Measurements from ENCODE around the gene PML. TPM values are rescaled to one million over a fixed set of nuclear protein-coding genes. Genes with fewer than 3 reads are reported as not detected.

Gene PML
- total and polyA plus RNA-seq, 2 of the 4 experiments (the other 2 are of a cell fraction), result 8.8 to 22.6 TPM

GRCh38 chr15:74008901-74009300 lies 14.4 kb downstream of the PML start:
- no peaks in the 10 kb centered on the region for H3K27me3 ChIP-seq (ENCODE audit: control insufficient read depth, insufficient read depth, low read length)
- H2BK20ac ChIP-seq (ENCODE audit: low read depth, low read length), result no peak overlapping the region
- no peak overlapping the region for H2BK120ac ChIP-seq (ENCODE audit: low read depth, low read length)
- dilution Hi-C loops (cut with HindIII; ENCODE audit: low sequenced_read_pairs, unreplicated experiment) (no loop called here), intact Hi-C loops (cut with micrococcal nuclease) (no loop called here), in situ Hi-C loops (cut with MboI; ENCODE audit: low sequenced_read_pairs) (no loop called here)
- no peak overlapping the region for H4K91ac ChIP-seq (ENCODE audit: insufficient read depth, low read depth, low read length)
- no peak overlapping the region for H3K23ac ChIP-seq (ENCODE audit: low read depth, low read length)
- H3K4me3 ChIP-seq (ENCODE audit: insufficient read depth, low read depth, low read length), result no peak overlapping the region
- no peak overlapping the region for H3K27ac ChIP-seq (ENCODE audit: insufficient read depth, low read length)
- H3K79me1 ChIP-seq (ENCODE audit: low read depth in 1 of 2, low read length in 2 of 2), result peaks cover 44 to 86% of the 10 kb centered on the region in 2 experiments
- H3K4ac ChIP-seq (ENCODE audit: low read depth, low read length), result no peak overlapping the region
- peaks cover 48% of the 10 kb centered on the region for H4K20me1 ChIP-seq (ENCODE audit: insufficient read depth, low read length)
- 100% methylated on average over 1 of the region's 3 CpGs; no CpG with 5 or more reads in 1 of the 2 experiments for WGBS, 2 experiments (ENCODE audit: extremely low coverage in 2 of 2, insufficient read length in 1 of 2)
- no peak overlapping the region for H3K9ac ChIP-seq (ENCODE audit: low read depth, low read length)
- no peak overlapping the region for H2BK15ac ChIP-seq (ENCODE audit: low read depth, low read length)
- no peak overlapping the region for H4K8ac ChIP-seq (ENCODE audit: low read depth in 2 of 2, low read length in 2 of 2)
- no peak overlapping the region for H3K56ac ChIP-seq (ENCODE audit: extremely low read depth, insufficient read depth, low read length)
- DNase-seq, result no peak
- no peak overlapping the region for H2AFZ ChIP-seq (replicated peaks; ENCODE audit: low read length, poor library complexity)
- BruUV-seq (replicated peaks), result no TSS peak
- H4K5ac ChIP-seq (ENCODE audit: low read depth, low read length), result no peak overlapping the region
- ChIA-PET CTCF (no interaction called here), POLR2A (ENCODE audit: unreplicated experiment) (no interaction called here)
- H3K36me3 ChIP-seq (ENCODE audit: control insufficient read depth, insufficient read depth, low read length), result peaks cover 12% of the 10 kb centered on the region
- H2BK5ac ChIP-seq (ENCODE audit: low read depth, low read length, poor library complexity, severe bottlenecking), result no peak overlapping the region
- no peak for ATAC-seq (ENCODE audit: low read depth)
- H3K4me1 ChIP-seq (ENCODE audit: control insufficient read depth, insufficient read depth, low read length), result peaks cover 9% of the 10 kb centered on the region
- no peak overlapping the region for H2AK5ac ChIP-seq (ENCODE audit: low read depth, low read length)
- H3K9me3 ChIP-seq (ENCODE audit: control insufficient read depth, insufficient read depth, low read length), result no peaks in the 10 kb centered on the region
- H2AK9ac ChIP-seq (replicated peaks; ENCODE audit: low read depth, low read length, poor library complexity), result no peak overlapping the region
- TF ChIP-seq MAZ (IDR thresholded peaks at IDR 0.05; ENCODE audit: borderline replicate concordance, low read depth, low read length), result no peak
- TF ChIP-seq, protein P1, sequence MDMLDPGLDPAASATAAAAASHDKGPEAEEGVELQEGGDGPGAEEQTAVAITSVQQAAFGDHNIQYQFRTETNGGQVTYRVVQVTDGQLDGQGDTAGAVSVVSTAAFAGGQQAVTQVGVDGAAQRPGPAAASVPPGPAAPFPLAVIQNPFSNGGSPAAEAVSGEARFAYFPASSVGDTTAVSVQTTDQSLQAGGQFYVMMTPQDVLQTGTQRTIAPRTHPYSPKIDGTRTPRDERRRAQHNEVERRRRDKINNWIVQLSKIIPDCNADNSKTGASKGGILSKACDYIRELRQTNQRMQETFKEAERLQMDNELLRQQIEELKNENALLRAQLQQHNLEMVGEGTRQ (IDR thresholded peaks at IDR 0.05; ENCODE audit: low read depth, low read length), result no peak
- no peak for TF ChIP-seq NFE2L2 (IDR thresholded peaks at IDR 0.05; ENCODE audit: low read depth, low read length)
- no peak for TF ChIP-seq RFX5 (IDR thresholded peaks at IDR 0.05; ENCODE audit: low read depth, low read length)
- TF ChIP-seq FOS (IDR thresholded peaks at IDR 0.05; ENCODE audit: low read depth, low read length), result no peak
- no peak for TF ChIP-seq RAD21 (IDR thresholded peaks at IDR 0.05; ENCODE audit: low read length)
- TF ChIP-seq POLR2A (IDR thresholded peaks at IDR 0.05; ENCODE audit: low read depth, low read length), result no peak
- no peak for TF ChIP-seq RCOR1 (IDR thresholded peaks at IDR 0.05; ENCODE audit: insufficient replicate concordance, low read length)
- no peak for TF ChIP-seq CHD1 (IDR thresholded peaks at IDR 0.05; ENCODE audit: low read depth, low read length)
- peaks cover 23% of the 10 kb centered on the region for H3K9me1 ChIP-seq (ENCODE audit: insufficient read depth, low read length)
- no peak overlapping the region for H3K18ac ChIP-seq (ENCODE audit: low read depth, low read length)
- H3K4me2 ChIP-seq (ENCODE audit: low read depth, low read length), result no peak overlapping the region
- H3K14ac ChIP-seq (replicated peaks; ENCODE audit: low read depth, low read length), result no peak overlapping the region

All from IMR-90 (cell line).